GM12878 (cell line): ENCODE measurements around the gene ERC1.

Source experiments
- BHLHE40 ChIP-seq, 2 experiments: fragments of 450-650 bp in 1 of 2; IDR thresholded peaks; 2 replicates each; pipeline ENCODE4 v1.6.1; 2011 to 2017; ENCODE audit warnings: low read depth in 2 of 2, borderline replicate concordance in 1 of 2, improper control_type of control experiment in 1 of 2, low read length in 1 of 2, mild to moderate bottlenecking in 1 of 2
- ZSCAN29 ChIP-seq: fragments of 450-650 bp; IDR thresholded peaks from 2 replicates; pipeline ENCODE4 v1.6.1; 2017; ENCODE audit warnings: mild to moderate bottlenecking, moderate library complexity

- no peak for TF ChIP-seq ZSCAN29
- TF ChIP-seq BHLHE40 (IDR thresholded peaks at IDR 0.05; ENCODE audit: borderline replicate concordance in 1 of 2, low read depth in 2 of 2, low read length in 1 of 2): no peak
Measured at GRCh38 chr12:1186298-1186697, 195.3 kb downstream of the ERC1 start.
